Activated CD4-positive, alpha-beta memory T cell treated with anti-CD3 and anti-CD28 coated beads, Interleukin-2, amount 10 ng/mL, durations not matched to agents 7 days and 5 days (primary cell): ENCODE results near the gene CHORDC1. TPM values are rescaled to one million over a fixed set of nuclear protein-coding genes. Genes with fewer than 3 reads are reported as not detected.

Source experiments
- CTCF ChIA-PET: fragments of 350-600 bp; sonication (Branson Sonifier 250); formaldehyde crosslinking; loops from one replicate; lab custom pipeline; 2021; ENCODE audit warnings: antibody characterized with exemption, inconsistent platforms; lab: Charles Lee
- POLR2A ChIA-PET: fragments of 350-600 bp; sonication (Branson Sonifier 250); formaldehyde crosslinking; loops from one replicate; lab custom pipeline; 2021; ENCODE audit warnings: antibody characterized with exemption; lab: Charles Lee
- DNase-seq: peaks from one replicate; pipeline ENCODE4 v3.0.0-alpha.2; 2020
- H3K27ac Mint-ChIP-seq: one replicate; pipeline ENCODE4 v1.8.0; 2021; ENCODE audit warnings: mild to moderate bottlenecking, mixed read lengths
- H3K27me3 Mint-ChIP-seq: one replicate; pipeline ENCODE4 v1.8.0; 2021; ENCODE audit warnings: mixed read lengths
- H3K36me3 Mint-ChIP-seq: one replicate; pipeline ENCODE4 v1.8.0; 2021; ENCODE audit warnings: low read depth, mixed read lengths
- H3K4me1 Mint-ChIP-seq: one replicate; pipeline ENCODE4 v1.8.0; 2021; ENCODE audit warnings: mixed read lengths
- H3K4me3 Mint-ChIP-seq: one replicate; pipeline ENCODE4 v1.8.0; 2021; ENCODE audit warnings: mild to moderate bottlenecking, mixed read lengths
- H3K9me3 Mint-ChIP-seq: one replicate; pipeline ENCODE4 v1.8.0; 2021; ENCODE audit warnings: mixed read lengths
- total RNA-seq, 2 experiments: library from RNA; stranded (reverse); gene quantifications; one replicate each; pipeline ENCODE4 v1.2.3, GENCODE V29; 2021

Gene CHORDC1
- total RNA-seq, 2 experiments from 2014 or later = 47.1 to 50.7 TPM

GRCh38 chr11:90237004-90237403, 14.2 kb upstream of the CHORDC1 start:
- H3K36me3 Mint-ChIP-seq = no peaks in the 10 kb centered on the region
- no peaks in the 10 kb centered on the region for H3K9me3 Mint-ChIP-seq
- peaks cover 6% of the 10 kb centered on the region for H3K27me3 Mint-ChIP-seq
- ChIA-PET POLR2A (interaction anchor here (2.7 kb wide), 1 partner anchor 14 kb away, joined by 8 read pairs; the partner anchor contains the start of gene CHORDC1), CTCF (interaction anchor here (1.2 kb wide), 1 partner anchor 32 kb away, joined by 5 read pairs; no protein-coding TSS in a partner anchor)
- peaks cover 9% of the 10 kb centered on the region for H3K4me1 Mint-ChIP-seq
- DNase-seq = no peak
- H3K4me3 Mint-ChIP-seq = no peak overlapping the region
- no peak overlapping the region for H3K27ac Mint-ChIP-seq

- ChIA-PET CTCF (no interaction called here), POLR2A (interaction anchor here (2.7 kb wide), 1 partner anchor 13 kb away, joined by 8 read pairs; the partner anchor contains the start of gene CHORDC1)
- no peak overlapping the region for H3K27ac Mint-ChIP-seq
- H3K4me1 Mint-ChIP-seq = peaks cover 7% of the 10 kb centered on the region
- H3K36me3 Mint-ChIP-seq = no peaks in the 10 kb centered on the region
- DNase-seq = no peak
- H3K4me3 Mint-ChIP-seq = no peak overlapping the region
- H3K27me3 Mint-ChIP-seq = peaks cover 15% of the 10 kb centered on the region
- no peaks in the 10 kb centered on the region for H3K9me3 Mint-ChIP-seq
Observed at GRCh38 chr11:90235526-90235925, 12.7 kb upstream of the CHORDC1 start.

DNA sequence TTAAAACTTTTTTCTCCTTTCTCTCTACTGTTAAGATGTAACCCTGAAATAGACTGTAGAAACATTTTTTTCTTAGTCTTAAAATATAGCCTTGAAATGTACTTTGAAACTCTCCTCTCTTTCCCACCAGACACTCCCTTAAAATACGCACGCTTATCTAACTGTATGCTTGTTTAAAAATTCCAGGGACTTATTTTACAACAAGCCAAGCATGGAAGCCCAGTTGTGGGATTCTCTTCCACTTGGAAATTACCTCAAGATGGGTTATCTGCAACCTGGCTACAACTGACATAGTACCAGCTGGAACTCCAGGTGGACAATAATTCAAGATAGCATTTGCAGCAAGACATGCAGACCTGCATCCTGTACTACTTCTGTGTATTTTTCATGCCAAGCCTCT, 12.1 kb upstream of the CHORDC1 start:
- Mint-ChIP-seq H3K27ac (no peak overlapping the region), H3K36me3 (no peaks in the 10 kb centered on the region), H3K27me3 (peaks cover 17% of the 10 kb centered on the region), H3K4me3 (no peak overlapping the region), H3K9me3 (no peaks in the 10 kb centered on the region), H3K4me1 (peaks cover 1% of the 10 kb centered on the region)
- DNase-seq = no peak
- ChIA-PET CTCF (interaction anchor here (3.6 kb wide), 1 partner anchor 30 kb away, joined by 9 read pairs; no protein-coding TSS in a partner anchor), POLR2A (no interaction called here)

DNA sequence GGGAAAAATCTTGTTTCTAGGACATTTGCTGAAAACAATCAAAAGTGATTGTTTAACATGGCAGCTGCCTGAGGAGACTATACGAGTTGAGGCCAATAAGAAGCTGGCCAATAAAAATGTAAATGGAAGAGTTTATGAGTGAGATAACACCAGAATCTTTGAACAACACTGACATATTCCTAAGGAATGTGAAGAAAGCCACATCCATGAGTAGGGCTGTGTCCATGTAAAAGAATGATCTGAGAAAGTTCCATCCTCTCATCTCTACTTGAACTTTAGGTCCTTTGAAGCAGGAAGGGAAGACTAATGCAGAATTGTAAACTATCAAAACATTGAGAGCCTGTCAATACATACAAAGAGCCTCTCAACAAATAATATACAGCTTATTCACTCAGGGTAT, 6.9 kb upstream of the CHORDC1 start:
- Mint-ChIP-seq H3K27ac (no peak overlapping the region), H3K9me3 (no peaks in the 10 kb centered on the region), H3K36me3 (no peaks in the 10 kb centered on the region), H3K27me3 (peaks cover 19% of the 10 kb centered on the region), H3K4me1 (no peaks in the 10 kb centered on the region), H3K4me3 (no peak overlapping the region)
- POLR2A ChIA-PET = no interaction called here
- CTCF ChIA-PET = no interaction called here
- DNase-seq = no peak

DNA sequence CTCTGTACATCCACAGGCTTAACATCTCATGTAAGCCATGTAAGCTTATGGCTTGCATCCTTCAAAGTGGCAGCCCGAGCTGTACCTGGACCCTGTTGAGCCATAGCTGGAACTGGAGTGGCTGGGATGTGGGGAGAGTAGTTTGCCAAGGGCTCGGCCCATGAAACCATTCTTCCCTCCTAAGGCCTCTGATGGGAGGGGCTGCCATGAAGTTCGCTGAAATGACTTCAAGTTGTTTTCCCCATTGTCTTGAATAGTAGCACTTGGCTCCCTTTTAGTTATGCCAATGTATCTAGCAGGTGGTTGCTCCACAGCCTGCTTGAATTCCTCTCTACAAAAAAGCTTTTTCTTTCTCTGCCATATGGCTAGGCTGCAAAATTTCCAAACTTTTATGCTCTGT, 5.2 kb upstream of the CHORDC1 start:
- peaks cover 9% of the 10 kb centered on the region for H3K4me1 Mint-ChIP-seq
- ChIA-PET CTCF (no interaction called here), POLR2A (no interaction called here)
- H3K36me3 Mint-ChIP-seq = no peaks in the 10 kb centered on the region
- no peaks in the 10 kb centered on the region for H3K9me3 Mint-ChIP-seq
- DNase-seq = no peak
- no peak overlapping the region for H3K27ac Mint-ChIP-seq
- H3K27me3 Mint-ChIP-seq = peaks cover 19% of the 10 kb centered on the region
- no peak overlapping the region for H3K4me3 Mint-ChIP-seq

GRCh38 chr11:90223248-90223585, 368 bp upstream of the CHORDC1 start:
- Mint-ChIP-seq H3K27ac (peak overlapping the region; percentile 86), H3K4me3 (peak overlapping the region; percentile 95), H3K9me3 (no peaks in the 10 kb centered on the region), H3K27me3 (no peaks in the 10 kb centered on the region), H3K36me3 (peaks cover 23% of the 10 kb centered on the region), H3K4me1 (peaks cover 41% of the 10 kb centered on the region)
- ChIA-PET CTCF (interaction anchor here (4.8 kb wide), 1 partner anchor 18 kb away, joined by 28 read pairs; no protein-coding TSS in a partner anchor), POLR2A (interaction anchor here (0.8 to 2.1 kb wide), 4 partner anchors 14 to 27 kb away, joined by 3 to 8 read pairs (median 4); no protein-coding TSS in a partner anchor)
- no peak for DNase-seq

DNA sequence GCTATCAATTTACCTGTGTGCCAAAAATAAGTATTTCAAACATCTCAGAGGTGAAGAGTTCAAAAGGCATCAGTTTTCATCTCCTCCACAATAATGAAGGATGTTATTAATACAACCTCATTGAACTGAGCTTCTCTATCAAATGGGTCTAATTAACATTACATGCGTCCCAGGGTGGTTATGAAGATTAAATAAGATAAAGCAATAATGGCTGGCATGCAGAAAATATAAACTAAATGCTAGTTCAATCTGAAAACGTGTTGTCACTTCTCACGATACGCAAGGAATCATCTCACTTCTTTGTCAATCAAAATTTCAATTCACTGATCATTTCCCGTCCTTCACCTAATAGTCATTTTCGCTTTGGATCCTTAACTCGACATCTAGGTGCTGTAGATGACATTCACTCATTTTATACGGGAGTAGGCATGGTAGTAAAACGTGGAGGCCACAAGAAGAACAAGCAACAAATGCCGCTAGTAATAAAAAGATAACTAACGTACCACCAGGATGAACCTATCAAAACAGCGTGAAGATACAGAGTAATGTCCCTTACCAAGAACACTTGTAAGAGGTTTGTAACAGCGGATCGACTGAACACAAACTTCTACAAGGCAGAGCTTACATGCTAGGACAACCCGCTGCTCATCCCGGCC, 918 bp downstream of the CHORDC1 start:
- Mint-ChIP-seq H3K9me3 (no peaks in the 10 kb centered on the region), H3K4me1 (peaks cover 48% of the 10 kb centered on the region), H3K4me3 (peak overlapping the region; percentile 95), H3K27me3 (no peaks in the 10 kb centered on the region), H3K27ac (peak overlapping the region; percentile 88), H3K36me3 (peaks cover 31% of the 10 kb centered on the region)
- POLR2A ChIA-PET = interaction anchor here (1.4 to 2.1 kb wide), 2 partner anchors 15 to 25 kb away, joined by 3 to 8 read pairs; no protein-coding TSS in a partner anchor
- no peak for DNase-seq
- CTCF ChIA-PET = interaction anchor here (4.8 kb wide), 1 partner anchor 17 kb away, joined by 28 read pairs; no protein-coding TSS in a partner anchor

GRCh38 chr11:90220391-90220790, 2.5 kb downstream of the CHORDC1 start:
- POLR2A ChIA-PET = interaction anchor here (1.1 kb wide), 1 partner anchor 10 kb away, joined by 3 read pairs; no protein-coding TSS in a partner anchor
- peak overlapping the region; percentile 95 for H3K4me3 Mint-ChIP-seq

GRCh38 chr11:90219438-90219837, 3.4 kb downstream of the CHORDC1 start:
- Mint-ChIP-seq H3K36me3 (peaks cover 38% of the 10 kb centered on the region), H3K4me1 (peaks cover 53% of the 10 kb centered on the region), H3K4me3 (no peak overlapping the region), H3K27ac (no peak overlapping the region), H3K9me3 (no peaks in the 10 kb centered on the region), H3K27me3 (no peaks in the 10 kb centered on the region)
- DNase-seq = no peak
- POLR2A ChIA-PET = no interaction called here
- CTCF ChIA-PET = interaction anchor here (4.8 kb wide), 1 partner anchor 14 kb away, joined by 28 read pairs; no protein-coding TSS in a partner anchor

More at GRCh38 chr11:90220391-90220790, 2.5 kb downstream of the CHORDC1 start:
- peaks cover 53% of the 10 kb centered on the region for H3K4me1 Mint-ChIP-seq
- CTCF ChIA-PET = interaction anchor here (4.8 kb wide), 1 partner anchor 15 kb away, joined by 28 read pairs; no protein-coding TSS in a partner anchor
- H3K9me3 Mint-ChIP-seq = no peaks in the 10 kb centered on the region
- no peaks in the 10 kb centered on the region for H3K27me3 Mint-ChIP-seq
- no peak for DNase-seq
- peaks cover 38% of the 10 kb centered on the region for H3K36me3 Mint-ChIP-seq
- peak overlapping the region; percentile 1 for H3K27ac Mint-ChIP-seq

DNA sequence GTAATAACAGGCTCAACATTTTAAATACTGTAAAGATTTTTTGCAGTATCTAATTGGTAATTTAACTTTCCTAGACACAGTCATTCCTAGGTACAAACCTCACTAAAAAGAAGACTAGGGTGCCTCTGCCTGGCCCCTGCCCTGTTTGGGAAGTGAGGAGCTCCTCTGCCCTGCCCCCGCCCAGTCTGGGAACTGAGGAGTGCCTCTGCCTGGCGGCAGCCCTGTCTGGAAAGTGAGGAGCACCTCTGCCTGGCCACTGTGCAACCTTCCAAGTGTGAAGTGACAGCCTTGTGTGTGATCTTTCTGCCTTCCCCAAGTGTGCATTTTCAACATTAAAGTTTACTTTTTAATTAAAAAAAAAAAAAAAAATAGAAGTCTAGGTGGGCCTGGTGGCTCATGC, 4.2 kb downstream of the CHORDC1 start:
- peaks cover 50% of the 10 kb centered on the region for H3K4me1 Mint-ChIP-seq

GRCh38 chr11:90216611-90217010, 6.2 kb downstream of the CHORDC1 start:
- no peak overlapping the region for H3K4me3 Mint-ChIP-seq
- peaks cover 42% of the 10 kb centered on the region for H3K4me1 Mint-ChIP-seq
- H3K27ac Mint-ChIP-seq = peak overlapping the region; percentile 4
- CTCF ChIA-PET = interaction anchor here (0.9 kb wide), 1 partner anchor 12 kb away, joined by 3 read pairs; no protein-coding TSS in a partner anchor
- H3K36me3 Mint-ChIP-seq = peaks cover 49% of the 10 kb centered on the region
- no peaks in the 10 kb centered on the region for H3K9me3 Mint-ChIP-seq
- H3K27me3 Mint-ChIP-seq = no peaks in the 10 kb centered on the region
- DNase-seq = no peak
- POLR2A ChIA-PET = no interaction called here

More for the DNA sequence above, 4.2 kb downstream of the CHORDC1 start:
- Mint-ChIP-seq H3K27ac (no peak overlapping the region), H3K27me3 (no peaks in the 10 kb centered on the region), H3K36me3 (peaks cover 44% of the 10 kb centered on the region), H3K4me3 (no peak overlapping the region), H3K9me3 (no peaks in the 10 kb centered on the region)
- POLR2A ChIA-PET = no interaction called here
- CTCF ChIA-PET = no interaction called here
- DNase-seq = no peak

DNA sequence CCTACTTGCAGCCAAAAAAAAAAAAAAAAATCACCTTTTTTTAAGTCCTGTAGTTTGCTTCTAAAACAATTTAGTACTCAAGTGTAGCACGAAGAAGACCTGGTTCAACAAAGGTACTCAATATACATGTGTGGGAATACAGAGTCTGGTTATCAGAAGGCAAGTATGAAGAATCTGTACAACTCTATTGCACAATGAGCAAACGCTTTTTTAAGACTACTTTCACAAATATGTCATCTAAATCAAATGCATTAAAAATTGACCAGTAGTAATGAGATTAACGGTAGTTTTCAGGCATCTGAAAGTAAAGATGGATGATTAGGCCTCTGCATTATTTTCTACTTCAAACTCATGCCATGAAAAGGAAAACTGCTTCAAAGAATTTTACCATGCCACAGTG, 9.5 kb downstream of the CHORDC1 start:
- H3K27ac Mint-ChIP-seq = no peak overlapping the region
- no peak for DNase-seq
- H3K36me3 Mint-ChIP-seq = peaks cover 52% of the 10 kb centered on the region
- POLR2A ChIA-PET = no interaction called here
- H3K4me3 Mint-ChIP-seq = no peak overlapping the region
- CTCF ChIA-PET = interaction anchor here (2.0 kb wide), 1 partner anchor 9 kb away, joined by 15 read pairs; no protein-coding TSS in a partner anchor
- no peaks in the 10 kb centered on the region for H3K27me3 Mint-ChIP-seq
- peaks cover 19% of the 10 kb centered on the region for H3K4me1 Mint-ChIP-seq
- H3K9me3 Mint-ChIP-seq = no peaks in the 10 kb centered on the region

- no peaks in the 10 kb centered on the region for H3K27me3 Mint-ChIP-seq
- DNase-seq = no peak
- POLR2A ChIA-PET = no interaction called here
- CTCF ChIA-PET = no interaction called here
- peaks cover 56% of the 10 kb centered on the region for H3K36me3 Mint-ChIP-seq
- no peaks in the 10 kb centered on the region for H3K9me3 Mint-ChIP-seq
- H3K27ac Mint-ChIP-seq = no peak overlapping the region
- H3K4me3 Mint-ChIP-seq = no peak overlapping the region
- H3K4me1 Mint-ChIP-seq = peaks cover 11% of the 10 kb centered on the region
Observed at GRCh38 chr11:90208857-90209256, 14.0 kb downstream of the CHORDC1 start.
